Activated naive CD4-positive, alpha-beta T cell treated with anti-CD3 and anti-CD28 coated beads, Interleukin-2, amount 50 U/mL, for 24 hours (primary cell): ENCODE measurements around the gene ZNF564.

Source experiments
- H3K27ac Mint-ChIP-seq: one replicate; pipeline ENCODE4 v1.8.0; 2021; ENCODE audit warnings: mild to moderate bottlenecking, mixed read lengths
- H3K27me3 Mint-ChIP-seq: one replicate; pipeline ENCODE4 v1.8.0; 2021; ENCODE audit warnings: mixed read lengths
- H3K36me3 Mint-ChIP-seq: one replicate; pipeline ENCODE4 v1.8.0; 2021; ENCODE audit warnings: mixed read lengths
- H3K4me1 Mint-ChIP-seq: one replicate; pipeline ENCODE4 v1.8.0; 2021; ENCODE audit warnings: mixed read lengths
- H3K4me3 Mint-ChIP-seq: one replicate; pipeline ENCODE4 v1.8.0; 2021; ENCODE audit warnings: mild to moderate bottlenecking, mixed read lengths
- H3K9me3 Mint-ChIP-seq: one replicate; pipeline ENCODE4 v1.8.0; 2021; ENCODE audit warnings: mixed read lengths

Gene ZNF564

DNA sequence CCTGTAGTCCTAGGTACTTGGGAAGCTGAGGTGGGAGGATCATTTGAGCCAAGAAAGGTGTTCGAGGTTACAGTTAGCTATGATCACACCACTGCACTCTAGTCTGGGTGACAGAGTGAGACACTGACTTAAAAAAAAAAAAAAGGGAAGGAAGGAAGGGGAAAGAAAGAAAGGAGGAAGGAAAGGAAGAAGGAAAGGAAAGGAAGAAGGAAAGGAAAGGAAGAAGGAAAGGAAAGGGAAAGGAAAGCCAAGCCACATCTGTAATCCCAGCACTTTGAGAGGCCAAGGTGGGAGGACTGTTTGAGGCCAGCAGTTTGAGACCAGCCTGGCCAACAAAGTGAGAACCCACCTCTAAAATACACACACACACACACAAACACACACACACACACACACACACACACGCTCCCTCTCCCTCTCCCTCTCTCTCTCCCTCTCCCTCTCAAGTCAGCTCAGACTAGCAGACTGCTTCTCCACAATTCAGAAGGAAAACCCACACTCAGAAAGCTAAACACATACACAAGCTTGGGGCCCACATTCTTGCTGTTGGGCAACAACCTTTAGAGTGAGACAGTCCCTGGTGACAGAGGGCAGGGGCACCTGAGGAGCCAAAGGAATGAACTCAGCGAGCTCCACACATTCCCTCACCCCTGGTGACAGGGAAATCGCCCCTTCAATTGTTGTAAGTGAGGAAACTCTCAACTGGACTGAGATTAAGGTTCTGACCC lies 69.3 kb downstream of the ZNF564 start:
- H3K9me3 Mint-ChIP-seq = no peaks in the 10 kb centered on the region
- no peaks in the 10 kb centered on the region for H3K27me3 Mint-ChIP-seq
- peak overlapping the region; percentile 35 for H3K4me3 Mint-ChIP-seq
- peaks cover 47% of the 10 kb centered on the region for H3K4me1 Mint-ChIP-seq
- peak overlapping the region; percentile 87 for H3K27ac Mint-ChIP-seq
- H3K36me3 Mint-ChIP-seq = no peaks in the 10 kb centered on the region

DNA sequence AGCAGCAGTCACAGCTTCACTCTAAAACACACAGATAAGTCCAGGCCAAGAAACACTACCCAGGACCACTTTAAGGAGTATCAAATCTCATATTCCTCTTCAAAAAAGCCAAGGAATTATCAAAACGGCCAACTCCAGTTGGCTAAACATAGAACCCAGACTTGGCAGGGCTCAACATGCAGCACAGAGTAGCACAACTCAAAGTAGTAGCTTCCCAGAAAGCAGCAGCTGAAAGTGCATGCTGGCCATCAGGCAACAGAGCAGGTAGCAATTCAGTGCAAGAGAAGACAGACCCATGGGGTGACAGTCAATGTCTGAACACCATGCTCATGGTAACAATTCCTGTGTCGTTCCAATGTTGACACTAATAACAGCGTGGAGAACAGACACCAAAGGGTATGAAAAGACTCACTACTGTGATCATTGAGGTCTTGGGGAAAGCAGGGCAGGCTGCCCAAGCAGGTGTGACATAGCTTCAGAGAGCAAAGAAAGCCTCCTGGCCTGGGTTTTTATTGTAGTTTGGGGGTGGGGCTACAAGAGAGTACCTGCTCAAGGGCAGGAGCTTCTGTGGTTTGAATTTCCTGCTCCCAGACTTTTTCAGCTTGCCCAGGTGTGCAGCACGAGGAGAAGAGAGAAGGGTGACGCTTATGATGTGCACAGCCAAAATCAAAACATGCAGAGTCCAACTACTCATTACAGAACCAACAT lies 72.9 kb downstream of the ZNF564 start:
- Mint-ChIP-seq H3K27me3 (no peaks in the 10 kb centered on the region), H3K27ac (peak overlapping the region; percentile 73)

More for the DNA sequence above, 72.9 kb downstream of the ZNF564 start:
- no peaks in the 10 kb centered on the region for H3K9me3 Mint-ChIP-seq
- peaks cover 32% of the 10 kb centered on the region for H3K4me1 Mint-ChIP-seq
- H3K4me3 Mint-ChIP-seq = no peak overlapping the region
- no peaks in the 10 kb centered on the region for H3K36me3 Mint-ChIP-seq
